Ascending aorta (tissue), 2 donors: ENCODE measurements around the gene C14orf180. TPM values are rescaled to one million over a fixed set of nuclear protein-coding genes. Genes with fewer than 3 reads are reported as not detected.

Experiments used
- DNase-seq, 2 donors: peaks; one replicate each; pipeline ENCODE4 v3.0.0-alpha.2; 2019; ENCODE audit warnings: low spot score in 2 of 2
- H3K27ac ChIP-seq, 2 donors: fragments of 200-600 bp; sonication (generic); one replicate each; pipeline ENCODE4 v1.5.1; 2016 to 2017; ENCODE audit warnings: mild to moderate bottlenecking in 1 of 2
- H3K27me3 ChIP-seq: fragments of 200-600 bp; sonication (generic); one replicate; pipeline ENCODE4 v1.5.1; 2017
- H3K36me3 ChIP-seq, 2 donors: fragments of 200-600 bp; sonication (generic); one replicate each; pipeline ENCODE4 v1.5.1; 2016
- H3K4me1 ChIP-seq, 2 donors: fragments of 200-600 bp; sonication (generic); one replicate each; pipeline ENCODE4 v1.5.1; 2016 to 2017; ENCODE audit warnings: mild to moderate bottlenecking in 1 of 2
- H3K4me3 ChIP-seq, 2 donors: fragments of 200-600 bp; sonication (generic); one replicate each; pipeline ENCODE4 v1.5.1; 2016 to 2017; ENCODE audit warnings: mild to moderate bottlenecking in 1 of 2
- H3K9me3 ChIP-seq, 2 donors: fragments of 200-600 bp; sonication (generic); one replicate each; pipeline ENCODE4 v1.5.1; 2016
- CTCF ChIP-seq, 3 experiments: fragments of 200-600 bp in 2 of 3; fragments of 450-650 bp in 1 of 3; sonication (generic) in 2 of 3; IDR thresholded peaks; one replicate each; pipeline ENCODE4 v1.5.1; 2016 to 2019; ENCODE audit warnings: antibody characterized with exemption in 3 of 3, mild to moderate bottlenecking in 1 of 3, moderate library complexity in 1 of 3
- intact Hi-C: fragments of 100-400 bp; cut with DNase I; formaldehyde crosslinking; loops from one replicate; pipeline ENCODE4 v1.15.1; 2023
- total RNA-seq: library from RNA; depleted of rRNA; stranded (reverse); fragments of >200 nt; gene quantifications from one replicate; pipeline ENCODE4 v1.1.0, GENCODE V29; 2016

Gene C14orf180
- total RNA-seq, 1 donor from 2014 or later: 0.21 TPM

- DNase-seq: no peak
- H3K27ac ChIP-seq: no peak overlapping the region
- no peaks in the 10 kb centered on the region for H3K27me3 ChIP-seq
- intact Hi-C loops: no loop called here
- no peaks in the 10 kb centered on the region for H3K9me3 ChIP-seq
- no peaks in the 10 kb centered on the region for H3K36me3 ChIP-seq
- no peak for TF ChIP-seq CTCF (IDR thresholded peaks at IDR 0.05)
- no peak overlapping the region for H3K4me3 ChIP-seq
- H3K4me1 ChIP-seq: no peaks in the 10 kb centered on the region
These were observed 13.2 kb downstream of the C14orf180 start for GRCh38 chr14:104592785-104593184.

DNA sequence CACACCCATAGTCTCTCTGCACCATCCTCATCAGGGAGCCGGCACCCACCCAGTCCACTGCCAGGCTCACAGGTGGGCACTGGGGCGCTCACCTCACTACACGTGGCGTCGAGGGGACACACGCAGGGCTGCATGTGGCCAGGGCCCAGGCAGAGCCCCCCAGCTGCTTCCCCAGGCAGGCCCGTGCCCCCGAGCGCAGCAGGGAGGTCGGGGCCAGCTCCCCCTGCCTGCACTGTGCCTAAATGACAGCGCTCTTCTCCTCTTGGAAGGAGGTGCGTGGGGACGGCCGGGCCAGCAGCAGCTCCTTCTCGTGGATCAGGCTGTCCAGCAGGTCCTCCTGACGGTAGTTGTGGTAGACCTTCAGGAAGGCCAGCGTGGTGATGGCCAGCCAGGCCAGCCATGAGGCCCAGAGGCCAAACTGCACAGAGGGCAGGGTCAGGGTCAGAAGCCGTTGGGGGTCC is 13.7 kb downstream of the C14orf180 start:
- H3K27ac ChIP-seq: no peak overlapping the region
- H3K9me3 ChIP-seq: no peaks in the 10 kb centered on the region
- no peak for DNase-seq
- H3K4me3 ChIP-seq: no peak overlapping the region
- TF ChIP-seq CTCF (IDR thresholded peaks at IDR 0.05): no peak
- no peaks in the 10 kb centered on the region for H3K27me3 ChIP-seq
- H3K4me1 ChIP-seq: no peaks in the 10 kb centered on the region
- H3K36me3 ChIP-seq: no peaks in the 10 kb centered on the region
- intact Hi-C loops: no loop called here

GRCh38 chr14:104593710-104594136 is 14.2 kb downstream of the C14orf180 start:
- no peaks in the 10 kb centered on the region for H3K4me1 ChIP-seq
- no peaks in the 10 kb centered on the region for H3K27me3 ChIP-seq
- intact Hi-C loops: no loop called here
- no peak overlapping the region for H3K27ac ChIP-seq
- H3K36me3 ChIP-seq: no peaks in the 10 kb centered on the region
- no peaks in the 10 kb centered on the region for H3K9me3 ChIP-seq
- no peak for TF ChIP-seq CTCF (IDR thresholded peaks at IDR 0.05)
- no peak overlapping the region for H3K4me3 ChIP-seq
- no peak for DNase-seq

DNA sequence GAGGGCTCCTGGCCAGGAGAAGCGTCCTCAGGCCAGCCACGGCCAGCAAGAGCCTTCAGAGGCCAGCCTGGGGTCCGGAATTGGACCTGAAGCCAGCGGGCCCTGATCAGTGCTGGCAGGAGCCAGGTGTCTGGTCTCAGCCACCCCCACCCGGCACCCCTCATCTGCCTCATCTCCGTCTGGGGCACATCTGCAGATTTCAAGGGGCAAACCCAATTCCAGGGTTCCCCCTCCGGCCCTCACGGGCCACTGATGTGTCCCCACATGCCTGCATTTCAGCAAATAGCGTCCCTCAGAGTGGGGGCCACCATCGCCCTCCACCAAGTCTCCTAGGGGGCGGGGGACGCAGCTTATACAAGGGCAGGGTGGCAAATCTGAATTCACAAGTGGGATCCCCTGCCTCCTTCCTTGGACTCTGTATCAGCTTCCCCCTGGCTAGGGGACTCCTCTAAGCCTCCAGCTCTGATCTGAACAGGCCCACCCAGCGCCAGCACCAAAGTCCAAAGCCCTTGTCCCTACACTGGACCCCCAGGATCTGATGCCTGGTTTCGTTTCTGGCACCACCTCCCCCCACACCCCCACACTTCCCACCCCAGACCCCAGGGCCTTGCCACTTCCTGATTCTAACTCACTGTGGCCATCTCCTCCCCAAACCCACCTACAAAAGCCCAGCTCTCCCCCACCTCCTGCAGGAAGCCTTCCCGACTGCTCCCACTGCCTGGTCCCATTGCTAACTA is 14.9 kb downstream of the C14orf180 start:
- H3K36me3 ChIP-seq: no peaks in the 10 kb centered on the region
- H3K27me3 ChIP-seq: no peaks in the 10 kb centered on the region
- TF ChIP-seq CTCF (IDR thresholded peaks at IDR 0.05): no peak
- no peak for DNase-seq
- intact Hi-C loops: no loop called here
- no peak overlapping the region for H3K4me3 ChIP-seq
- no peaks in the 10 kb centered on the region for H3K9me3 ChIP-seq
- H3K4me1 ChIP-seq: no peaks in the 10 kb centered on the region
- no peak overlapping the region for H3K27ac ChIP-seq

- no peak for DNase-seq
- Histone ChIP-seq H3K27me3 (no peaks in the 10 kb centered on the region), H3K4me3 (no peak overlapping the region), H3K27ac (no peak overlapping the region), H3K4me1 (no peaks in the 10 kb centered on the region), H3K36me3 (no peaks in the 10 kb centered on the region), H3K9me3 (no peaks in the 10 kb centered on the region)
- no peak for TF ChIP-seq CTCF (IDR thresholded peaks at IDR 0.05)
- intact Hi-C loops: no loop called here
These were observed 15.6 kb downstream of the C14orf180 start for GRCh38 chr14:104595116-104595675.
